GM21367 (cell line): Measurements from ENCODE around the gene ROR2.

Source experiments
- ATAC-seq: cut with Tn5 transposase; IDR thresholded peaks from one replicate; pipeline ENCODE4 v1.9.1; 2021; ENCODE audit not compliant: unreplicated experiment

The ROR2 gene

DNA sequence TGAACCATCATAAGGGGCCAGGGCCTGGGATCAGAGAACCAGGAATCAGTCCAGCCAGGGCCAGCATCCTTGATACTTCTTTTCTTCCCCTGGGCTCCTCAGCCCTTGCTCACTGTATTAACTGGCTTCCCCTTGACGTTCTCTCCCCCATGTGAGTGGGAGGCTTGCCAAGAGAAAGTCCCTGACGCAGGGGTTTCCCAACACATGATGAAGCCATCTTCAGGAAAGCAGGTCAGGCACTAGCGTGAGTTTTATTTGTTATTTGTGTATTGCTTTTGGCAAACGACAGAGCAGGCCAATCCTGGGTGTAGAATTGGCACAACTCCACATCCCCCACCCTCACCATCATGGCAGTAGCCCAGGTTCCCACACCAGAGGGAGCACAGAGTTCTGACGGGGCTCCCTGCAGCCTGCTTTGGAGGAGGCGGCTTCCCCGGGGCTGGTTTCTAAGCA is 360.9 kb downstream of the ROR2 start:
- ATAC-seq, result no peak

DNA sequence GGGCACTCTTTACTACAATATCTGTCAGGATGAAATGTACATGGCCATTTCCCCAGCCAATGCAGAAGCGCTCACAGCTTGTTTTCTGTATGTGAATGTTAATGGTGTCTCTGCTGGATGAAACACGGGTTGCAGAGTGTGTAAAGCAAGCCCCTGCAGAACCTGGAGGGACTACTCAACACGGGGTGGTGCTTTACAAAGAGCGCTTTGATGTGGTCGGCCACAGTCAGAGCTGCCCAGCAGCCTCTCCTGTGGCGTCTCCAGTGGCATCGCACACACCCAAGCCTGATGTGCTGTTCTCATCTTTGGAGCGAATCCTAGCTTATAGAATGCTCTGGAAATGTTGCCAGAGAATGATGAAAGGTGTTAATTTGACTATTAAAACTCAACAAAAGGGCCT is 363.7 kb downstream of the ROR2 start:
- no peak for ATAC-seq

DNA sequence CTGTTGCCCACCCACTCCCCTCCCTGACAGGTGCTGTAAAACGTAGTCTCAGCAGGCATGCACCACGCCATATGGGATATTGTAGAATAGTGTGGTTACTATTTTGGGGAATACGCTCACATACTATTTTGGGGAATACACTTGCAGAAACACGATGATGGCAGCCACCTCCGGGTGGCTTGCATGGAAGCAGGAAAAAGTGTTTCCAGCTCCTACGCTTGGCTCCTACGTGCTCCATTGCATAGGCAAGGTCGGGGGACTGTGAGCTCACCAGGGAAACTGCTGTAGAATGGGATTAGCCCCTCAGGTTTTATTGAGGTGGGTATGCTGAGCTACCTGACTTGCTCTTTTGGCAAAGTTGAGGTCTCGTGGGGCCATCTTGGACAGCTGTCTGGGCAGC is 366.1 kb downstream of the ROR2 start:
- no peak for ATAC-seq

DNA sequence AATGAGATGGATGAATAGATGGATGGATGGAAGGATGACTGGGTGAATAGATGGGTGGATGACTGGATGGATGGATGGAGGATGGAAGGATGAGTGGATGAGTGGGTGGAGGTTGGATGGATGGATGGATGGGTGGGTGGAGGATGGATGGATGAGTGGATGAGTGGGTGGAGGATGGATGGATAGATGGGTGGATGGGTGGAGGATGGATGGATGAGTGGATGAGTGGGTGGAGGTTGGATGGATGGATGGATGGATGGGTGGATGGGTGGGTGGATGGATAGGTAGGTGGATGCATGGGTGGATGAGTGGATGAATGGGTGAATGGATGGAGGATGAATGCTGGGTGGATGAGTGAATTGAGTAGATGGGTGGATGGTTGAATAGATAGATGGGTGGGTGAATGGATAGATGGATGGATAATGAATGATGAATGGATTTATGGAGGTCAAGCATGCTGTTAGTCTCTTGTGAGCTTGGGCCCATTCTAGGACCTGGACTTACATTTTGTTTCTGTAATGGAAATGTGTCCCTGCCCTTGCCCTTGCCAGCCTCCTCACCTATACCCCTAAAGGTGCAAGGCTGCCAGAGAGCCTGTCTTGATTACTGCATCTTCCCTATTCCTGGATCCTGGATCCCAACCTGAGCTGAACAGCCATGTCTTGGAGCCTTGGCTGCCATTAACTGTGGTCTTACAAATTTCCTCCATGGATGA is 366.7 kb downstream of the ROR2 start:
- no peak for ATAC-seq

DNA sequence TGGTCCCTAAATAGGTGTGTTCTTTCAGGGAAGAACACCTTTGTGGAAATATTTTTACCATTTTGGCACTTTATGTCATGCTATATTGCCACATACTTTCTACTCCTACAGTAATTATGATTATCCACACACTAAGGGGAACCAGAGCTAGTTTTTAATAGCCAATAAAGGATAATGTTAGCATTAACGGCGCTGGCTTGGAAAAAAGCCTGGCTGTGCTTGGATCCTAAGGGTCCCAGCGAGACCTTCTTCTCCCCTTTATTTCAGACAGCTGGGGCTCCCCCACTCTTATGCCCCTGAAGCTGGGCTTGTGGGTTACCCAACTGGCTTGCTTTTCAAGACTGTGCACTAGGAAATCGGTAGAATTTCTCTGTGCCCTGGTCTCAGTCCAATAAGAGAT is 367.8 kb downstream of the ROR2 start:
- ATAC-seq, result no peak

DNA sequence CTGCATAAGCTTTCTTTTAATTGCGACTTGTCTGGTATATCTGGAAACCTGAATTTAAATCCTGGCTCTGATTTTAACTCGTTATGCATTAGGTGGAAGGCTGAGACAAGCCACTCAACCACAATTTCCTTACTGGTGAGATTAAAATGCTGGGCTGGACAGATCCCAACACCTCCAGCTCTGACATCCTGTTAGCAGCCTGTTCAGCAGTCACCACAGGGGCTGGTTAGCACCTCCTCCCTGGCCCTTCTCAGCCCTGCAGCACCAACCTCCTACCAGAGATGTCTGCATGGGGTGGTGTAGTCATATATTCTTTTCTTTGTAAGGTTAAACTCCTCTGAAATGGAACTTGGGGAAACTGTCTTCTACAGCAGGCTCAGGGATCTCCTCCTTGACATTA is 369.9 kb downstream of the ROR2 start:
- no peak for ATAC-seq

DNA sequence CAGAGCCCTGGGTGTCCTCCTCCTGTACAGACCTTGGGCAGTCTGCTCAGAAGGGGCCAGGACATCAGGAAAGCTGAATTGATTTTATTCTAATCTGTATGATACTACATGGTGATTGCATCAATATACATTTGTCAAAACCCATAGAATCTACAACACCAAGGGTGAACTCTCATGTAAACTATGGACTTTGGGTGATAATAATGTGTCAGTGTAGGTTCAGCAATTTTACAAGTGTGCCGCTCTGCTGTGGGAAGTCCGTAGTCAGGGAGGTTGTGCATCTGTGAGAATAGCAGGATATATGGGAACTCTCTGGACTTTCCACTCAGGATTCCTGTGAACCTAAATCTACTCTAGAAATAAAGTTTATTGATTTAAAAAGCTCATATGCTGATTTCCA is 371.1 kb downstream of the ROR2 start:
- no peak for ATAC-seq

DNA sequence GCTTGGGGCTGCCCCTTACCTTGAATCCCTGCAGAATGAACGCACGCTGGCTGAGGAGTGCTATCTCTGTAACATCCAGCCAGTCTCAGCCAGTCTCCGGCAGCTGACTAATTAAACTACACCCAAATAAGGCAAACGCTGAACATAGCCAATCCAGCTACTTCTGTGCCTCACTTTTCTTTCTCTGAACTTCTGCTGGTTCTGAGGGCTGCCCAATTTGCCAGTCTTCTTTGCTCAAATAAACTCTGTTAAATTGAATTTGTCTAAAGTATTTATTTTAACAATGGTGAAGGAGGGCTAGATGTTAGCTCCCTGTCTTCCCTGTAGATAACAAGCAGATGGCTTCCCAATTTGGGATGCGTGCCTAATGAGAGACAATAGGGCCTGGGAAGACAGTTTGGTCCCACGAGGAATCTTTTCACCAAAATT is 372.4 kb downstream of the ROR2 start:
- ATAC-seq, result no peak

DNA sequence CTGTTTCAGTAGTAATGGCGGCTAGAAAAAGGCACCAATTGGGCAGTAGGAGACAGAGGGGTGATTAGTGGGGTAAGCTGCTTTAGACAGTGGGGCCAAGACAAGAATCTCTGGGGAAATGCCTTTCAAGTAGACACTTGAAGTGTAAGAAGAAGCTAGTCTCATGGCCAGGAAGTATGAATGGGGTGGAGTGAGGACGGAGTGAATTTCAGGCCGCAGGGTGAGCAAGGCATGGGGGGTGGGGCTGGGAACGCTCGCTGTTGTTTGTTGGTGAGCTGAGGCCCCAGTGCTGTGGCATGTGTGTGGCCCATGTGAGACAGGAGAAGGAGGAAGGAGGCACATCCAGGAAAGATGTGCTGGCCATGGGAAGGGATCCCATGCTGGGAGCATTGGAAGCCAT is 377.2 kb downstream of the ROR2 start:
- no peak for ATAC-seq

DNA sequence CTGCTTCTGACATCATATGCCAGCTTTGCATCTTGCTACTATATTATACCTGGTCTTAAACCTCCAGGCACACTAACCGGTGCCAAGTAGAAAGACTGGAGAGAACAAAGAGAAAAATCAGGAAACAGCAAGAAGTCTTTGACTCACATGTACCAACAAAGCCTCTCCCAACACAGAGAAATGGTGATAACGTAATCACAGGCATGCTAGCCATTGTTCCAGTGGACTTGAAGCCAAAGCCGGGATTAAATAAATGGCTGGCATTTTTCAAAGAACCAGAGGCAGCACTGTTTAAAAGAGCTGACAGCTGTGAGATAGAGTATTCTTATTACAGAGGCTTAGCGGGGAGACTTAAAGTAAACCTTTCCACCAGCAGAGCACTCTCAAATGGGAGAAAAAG is 378.0 kb downstream of the ROR2 start:
- ATAC-seq, result no peak

DNA sequence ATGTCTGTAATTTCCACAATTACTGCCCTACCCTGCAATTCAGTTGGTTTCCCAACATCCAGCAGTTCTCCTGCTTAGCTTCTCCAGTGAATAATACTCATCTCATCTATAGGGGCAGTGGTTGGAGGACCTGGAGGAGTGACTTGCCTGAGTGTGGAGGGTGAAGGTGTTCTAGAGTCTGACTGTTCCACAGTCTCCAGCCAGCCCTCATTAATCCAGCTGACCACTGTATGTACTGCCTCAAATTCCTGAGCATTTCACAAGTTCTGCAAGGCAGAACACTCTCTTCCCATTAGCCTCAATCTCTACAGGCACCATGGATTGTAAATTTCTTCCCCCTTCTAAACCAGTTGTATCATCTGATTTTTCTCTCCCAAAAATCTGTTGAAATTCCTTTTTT is 379.0 kb downstream of the ROR2 start:
- ATAC-seq, result no peak

DNA sequence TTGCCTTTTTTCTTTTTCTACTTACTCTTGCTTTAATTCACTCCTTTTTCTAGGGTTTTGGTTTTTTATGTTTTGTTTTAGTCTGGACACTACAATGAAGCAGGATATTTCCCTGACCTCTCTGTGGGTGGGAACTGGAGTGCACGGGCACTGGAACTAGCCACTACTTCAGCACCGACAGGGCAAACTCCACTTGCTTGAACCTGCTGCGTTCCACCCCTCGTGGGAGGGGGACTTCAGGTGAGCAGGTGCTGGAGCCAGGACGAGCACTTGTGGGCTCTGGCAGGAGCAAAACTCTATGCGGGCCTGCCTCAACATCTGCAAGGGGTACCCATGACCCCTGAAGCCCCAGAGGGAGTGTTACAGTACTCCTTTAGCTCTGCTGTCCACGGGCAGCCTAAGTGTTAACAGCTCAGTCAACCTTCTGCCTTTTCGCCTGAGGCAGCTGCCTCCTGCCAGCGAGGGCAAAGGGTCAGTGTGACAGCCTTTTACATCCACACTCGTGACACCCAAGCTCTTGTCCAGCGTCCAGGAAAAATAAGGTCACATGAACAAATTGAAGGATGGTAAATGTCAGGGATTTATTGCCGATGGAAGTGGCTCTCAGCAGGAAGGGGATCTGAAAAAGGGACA is 382.3 kb downstream of the ROR2 start:
- no peak for ATAC-seq

DNA sequence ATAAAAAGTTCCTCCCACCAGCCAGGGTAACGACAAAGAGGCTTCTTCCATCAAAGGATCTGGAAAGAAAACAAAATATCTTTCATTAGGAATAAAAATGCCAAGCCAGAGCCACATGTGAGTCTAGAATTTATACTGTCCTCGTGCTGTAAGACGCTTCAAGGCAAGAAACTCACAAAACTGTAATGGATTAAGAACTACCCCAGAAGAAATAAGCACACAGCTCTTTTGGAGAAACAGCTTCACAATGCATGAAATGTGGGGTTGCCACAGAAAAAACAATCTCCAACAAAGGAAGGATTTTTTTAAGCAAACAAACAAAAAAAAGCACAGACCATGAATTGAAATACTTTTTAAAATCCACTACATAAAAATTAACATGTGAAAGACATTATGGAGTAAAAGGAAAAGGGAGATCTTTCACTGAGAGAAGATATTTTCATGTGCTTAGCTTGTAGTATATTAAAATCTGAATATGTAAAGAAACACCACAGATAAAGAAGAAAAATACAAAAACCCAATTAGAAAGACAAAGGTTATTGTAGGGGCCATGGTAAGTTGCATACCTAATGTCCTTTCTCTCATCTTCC is 385.9 kb downstream of the ROR2 start:
- no peak for ATAC-seq

DNA sequence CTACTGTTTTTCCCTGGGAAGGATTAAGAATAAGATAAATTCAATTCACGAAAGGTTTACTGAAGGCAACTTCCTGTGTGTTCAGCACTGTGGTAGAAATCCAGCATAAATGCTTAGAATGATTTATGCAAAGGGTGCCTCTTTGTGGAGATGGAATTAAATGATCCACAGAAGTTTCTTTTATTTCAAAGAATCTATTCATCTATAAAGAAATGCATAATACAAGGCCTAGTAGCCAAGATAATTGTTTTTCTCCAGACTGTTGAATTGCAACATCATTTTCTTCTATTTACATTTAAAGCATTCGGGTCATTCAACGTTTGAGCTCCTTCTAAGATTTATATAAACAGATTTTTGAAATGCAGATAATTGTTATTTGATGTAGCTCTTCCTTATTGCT is 387.6 kb downstream of the ROR2 start:
- ATAC-seq, result no peak

DNA sequence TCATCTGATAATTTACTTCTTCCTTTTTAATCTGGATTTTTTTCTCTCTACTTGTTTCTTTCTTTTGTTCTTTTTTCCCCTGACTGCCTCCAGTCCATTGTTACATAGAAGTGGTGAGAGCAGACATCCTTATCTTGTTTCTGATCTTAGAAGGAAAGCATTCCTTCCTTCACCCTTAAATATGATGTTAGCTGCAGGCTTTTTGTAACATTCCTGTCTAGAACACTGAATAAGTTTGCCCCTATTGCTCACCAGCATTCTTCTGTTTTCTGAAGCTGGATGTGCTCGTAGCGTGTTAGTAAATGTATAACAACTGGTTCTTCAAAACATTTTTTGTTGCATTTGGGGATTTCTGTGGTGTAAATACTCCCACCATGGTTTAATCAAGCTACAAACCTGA is 389.7 kb downstream of the ROR2 start:
- no peak for ATAC-seq

DNA sequence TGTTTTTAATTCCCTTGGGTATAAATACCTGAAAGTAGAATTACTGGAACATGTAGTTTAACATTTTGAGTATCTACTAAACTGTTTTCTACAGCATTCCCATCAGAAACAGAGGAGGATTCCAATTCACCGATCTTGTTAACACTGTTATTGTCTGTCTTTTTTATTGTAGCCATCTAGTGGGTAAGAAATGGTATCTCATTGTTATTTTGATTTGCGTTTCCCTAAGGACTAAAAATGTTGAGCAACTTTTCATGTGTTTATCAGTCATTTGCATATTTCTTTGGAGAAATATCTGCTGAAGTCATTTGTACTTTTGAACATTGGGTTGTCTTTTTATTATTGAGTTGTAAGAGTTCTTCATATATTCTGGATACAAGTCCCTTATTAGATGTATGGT is 391.1 kb downstream of the ROR2 start:
- ATAC-seq, result no peak

DNA sequence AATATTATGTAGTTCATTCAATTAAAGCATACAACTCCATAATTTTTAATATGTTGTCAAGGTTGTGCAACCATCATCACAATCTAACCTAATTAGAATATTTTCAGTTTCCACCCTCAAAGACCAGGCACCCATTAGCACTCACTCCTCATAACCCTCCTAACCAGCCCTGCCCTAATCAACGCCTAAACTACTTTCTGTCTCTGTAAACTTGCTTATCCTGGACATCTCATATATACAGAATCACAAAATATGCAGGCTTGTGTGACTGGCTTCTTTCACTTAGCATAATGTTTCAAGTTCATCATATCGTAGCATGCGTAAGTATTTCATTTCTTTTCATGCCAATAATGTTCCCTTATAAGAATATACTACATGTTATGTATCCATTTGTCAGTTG is 391.6 kb downstream of the ROR2 start:
- ATAC-seq, result no peak

DNA sequence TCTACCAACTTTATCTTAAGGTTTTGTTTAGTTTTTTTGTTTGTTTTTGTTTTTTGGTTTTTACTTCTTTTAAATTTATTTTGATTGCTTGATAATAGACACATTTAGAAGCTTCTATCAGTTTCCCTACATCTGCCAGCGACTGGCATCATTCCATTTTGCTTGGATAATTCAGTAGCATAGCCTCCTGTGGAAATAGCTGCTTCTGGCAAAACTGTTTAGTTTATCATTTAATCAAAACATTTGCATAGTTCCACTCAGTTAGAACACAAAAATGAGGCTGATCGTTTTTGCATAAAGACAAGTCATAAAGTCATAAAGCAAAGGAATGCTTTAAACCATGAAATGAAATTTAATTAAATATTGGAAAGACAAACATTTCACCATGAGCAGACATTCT is 392.7 kb downstream of the ROR2 start:
- no peak for ATAC-seq

DNA sequence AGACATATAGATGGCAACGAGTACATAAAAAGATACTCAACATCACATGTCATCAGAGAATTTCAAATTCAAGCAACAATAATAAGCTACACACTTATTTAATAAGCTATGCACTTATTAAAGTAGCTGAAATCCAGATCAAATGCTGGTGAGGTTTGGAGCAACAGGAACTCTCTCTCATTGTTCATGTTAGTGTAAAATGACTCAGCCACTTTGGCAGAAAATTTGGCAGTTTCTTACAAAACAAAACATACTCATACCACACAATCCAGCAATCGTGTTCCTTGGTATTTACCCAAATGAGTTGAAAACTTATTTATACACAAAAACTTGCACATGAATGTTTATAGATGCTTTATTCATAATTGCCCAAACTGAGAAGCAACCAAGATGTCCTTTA is 394.9 kb downstream of the ROR2 start:
- no peak for ATAC-seq

DNA sequence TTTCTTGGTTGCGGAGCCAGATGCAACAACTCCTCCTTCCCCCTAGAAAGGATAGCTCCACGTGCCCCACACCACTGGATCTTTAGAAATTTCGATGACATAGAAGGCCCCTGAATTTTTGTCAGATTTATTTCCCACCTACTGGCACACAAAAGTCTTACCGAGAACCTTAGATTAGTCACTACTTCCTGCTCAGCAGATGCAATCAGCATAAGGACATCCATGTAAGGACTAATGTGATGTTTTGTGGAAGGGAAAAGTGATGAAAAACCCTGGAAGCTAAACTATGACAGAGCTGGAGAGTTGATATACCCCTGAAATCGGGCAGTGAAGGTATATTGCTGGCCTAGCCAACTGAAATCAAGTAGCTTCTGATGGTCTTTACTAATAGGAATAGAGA is 400.9 kb downstream of the ROR2 start:
- no peak for ATAC-seq

DNA sequence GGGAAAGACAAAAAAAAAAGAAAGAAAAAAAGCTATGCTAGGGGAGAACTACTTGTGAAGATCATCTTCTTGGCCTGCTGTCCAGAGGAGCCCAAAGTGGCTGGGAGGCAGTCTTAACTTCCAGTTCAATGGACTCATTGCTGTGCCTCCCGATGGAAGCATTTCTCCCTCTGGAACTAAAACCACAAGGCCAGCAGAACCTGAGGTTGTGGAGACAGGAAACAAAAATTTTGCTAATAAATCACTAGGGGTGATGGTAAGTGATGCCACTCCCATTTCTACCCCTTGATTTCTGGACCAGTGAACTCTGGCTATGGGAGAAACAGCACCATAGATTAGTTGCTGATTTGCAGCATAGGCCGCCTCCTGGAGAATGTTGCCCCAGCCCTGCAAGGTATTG is 402.9 kb downstream of the ROR2 start:
- no peak for ATAC-seq

DNA sequence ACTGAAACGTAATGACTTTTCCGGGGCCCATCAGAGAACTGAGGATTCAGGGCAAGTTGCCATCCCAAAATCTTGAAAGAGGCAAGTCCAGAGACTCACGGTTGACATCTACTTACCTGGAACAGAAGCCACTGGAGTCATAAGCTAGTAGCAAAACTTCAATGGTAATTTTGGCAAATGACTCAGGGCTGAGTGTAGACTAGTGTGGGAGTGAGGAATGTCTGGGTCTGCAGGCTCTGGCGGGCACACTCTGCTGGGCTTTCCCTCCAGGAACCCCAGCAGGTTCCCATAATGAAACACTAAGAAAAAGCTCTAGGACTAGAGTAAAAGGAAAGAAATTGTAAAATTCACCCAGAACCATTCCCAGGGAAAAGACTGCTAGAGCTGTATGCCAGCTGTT is 403.5 kb downstream of the ROR2 start:
- no peak for ATAC-seq

DNA sequence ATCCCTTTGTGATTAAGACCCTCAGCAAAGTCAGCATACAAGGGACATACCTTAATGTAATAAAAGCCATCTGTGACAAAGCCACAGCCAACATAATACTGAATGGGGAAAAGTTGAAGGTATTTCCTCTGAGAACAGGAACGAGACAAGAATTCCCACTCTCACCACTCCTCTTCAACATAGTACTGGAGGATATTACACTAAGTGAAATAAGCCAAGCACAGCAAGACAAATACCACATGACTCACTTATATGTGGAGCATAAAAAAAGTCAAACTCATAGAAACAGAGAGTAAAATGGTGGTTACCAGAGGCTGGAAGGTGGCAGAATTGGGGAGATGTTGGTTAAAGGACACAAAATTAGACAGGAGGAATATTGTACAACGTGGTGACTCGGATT is 408.3 kb downstream of the ROR2 start:
- no peak for ATAC-seq
